RWPE2 (cell line): ENCODE measurements around the gene CEP112.

Experiments
- ATAC-seq: fragments of 200-7000 bp; cut with Tn5 transposase; 3 replicates; pipeline ENCODE4 v1.9.1; 2021; ENCODE audit warnings: low read depth
- DNase-seq: peaks from one replicate; pipeline ENCODE4 v3.0.0-alpha.2; 2020; ENCODE audit warnings: low spot score
- H3K27ac ChIP-seq: fragments of 450-650 bp; 2 replicates; pipeline ENCODE4 v1.5.1; 2017; ENCODE audit warnings: mild to moderate bottlenecking; ENCODE audit not compliant: poor library complexity, severe bottlenecking
- H3K27me3 ChIP-seq: fragments of 250-450 bp; sonication (Bioruptor Pico); 2 replicates; pipeline ENCODE4 v1.5.1; 2021; ENCODE audit warnings: mild to moderate bottlenecking, moderate library complexity; ENCODE audit not compliant: insufficient read depth, poor library complexity, severe bottlenecking
- H3K36me3 ChIP-seq: fragments of 250-450 bp; sonication (Bioruptor Pico); 2 replicates; pipeline ENCODE4 v1.5.1; 2020; ENCODE audit warnings: low read depth, mild to moderate bottlenecking, moderate library complexity
- H3K4me1 ChIP-seq: fragments of 250-450 bp; sonication (Bioruptor Pico); 2 replicates; pipeline ENCODE4 v1.5.1; 2021; ENCODE audit warnings: mild to moderate bottlenecking, moderate library complexity; ENCODE audit not compliant: insufficient read depth, poor library complexity, severe bottlenecking
- H3K4me3 ChIP-seq: fragments of 250-450 bp; sonication (Bioruptor Pico); 2 replicates; pipeline ENCODE4 v1.5.1; 2021; ENCODE audit warnings: mild to moderate bottlenecking, moderate library complexity; ENCODE audit not compliant: severe bottlenecking
- H3K9me3 ChIP-seq: fragments of 250-450 bp; sonication (Bioruptor Pico); 2 replicates; pipeline ENCODE4 v1.5.1; 2021; ENCODE audit warnings: mild to moderate bottlenecking, moderate library complexity; ENCODE audit not compliant: severe bottlenecking
- TF ChIP-seq, protein P1 (sequence below): fragments of 450-650 bp; IDR thresholded peaks from one replicate; pipeline ENCODE4 v1.5.1; 2017; ENCODE audit warnings: mild to moderate bottlenecking, moderate library complexity; ENCODE audit not compliant: poor library complexity, severe bottlenecking

The CEP112 gene

DNA sequence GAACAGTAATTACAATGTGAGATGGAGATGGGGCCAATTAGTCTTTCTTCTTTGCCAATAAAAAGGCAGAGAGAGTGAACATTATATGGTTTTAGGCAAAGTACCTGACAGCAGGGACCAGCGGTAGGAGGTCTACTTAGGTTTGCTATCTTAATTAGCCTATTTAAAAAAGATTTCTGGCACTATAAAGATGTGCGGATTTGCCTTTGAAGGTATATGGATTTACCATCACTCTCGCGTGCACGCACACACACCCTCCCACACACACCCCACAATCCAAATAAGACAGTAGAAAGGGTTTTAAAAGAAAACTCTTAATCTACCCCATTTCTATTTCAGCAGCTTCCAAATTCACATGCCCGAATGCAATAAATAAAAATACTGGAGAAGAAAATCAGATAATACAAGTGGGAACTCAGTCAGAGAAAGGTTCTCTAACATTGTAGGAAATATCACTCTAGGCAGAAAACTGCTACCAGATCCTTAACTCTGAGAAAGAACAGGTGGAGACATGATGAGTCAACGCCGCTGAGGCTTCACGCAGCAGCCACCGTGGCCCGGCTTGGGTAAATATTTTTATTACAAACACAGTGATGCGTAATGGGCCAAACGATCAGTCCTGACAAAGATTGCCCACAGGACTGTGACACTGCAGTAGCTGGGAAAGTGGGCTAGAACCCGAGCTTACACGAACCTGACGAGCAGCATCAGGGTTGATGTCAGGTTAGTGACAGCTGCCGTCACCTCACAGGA is 563.9 kb downstream of the CEP112 start:
- no peak for DNase-seq
- ATAC-seq: peak; percentile 94

GRCh38 chr17:65627108-65627507 is 564.8 kb downstream of the CEP112 start:
- DNase-seq: no peak
- no peaks in the 10 kb centered on the region for H3K36me3 ChIP-seq
- H3K4me1 ChIP-seq: no peaks in the 10 kb centered on the region
- no peak overlapping the region for H3K27ac ChIP-seq
- H3K4me3 ChIP-seq: no peak overlapping the region
- TF ChIP-seq, protein P1, sequence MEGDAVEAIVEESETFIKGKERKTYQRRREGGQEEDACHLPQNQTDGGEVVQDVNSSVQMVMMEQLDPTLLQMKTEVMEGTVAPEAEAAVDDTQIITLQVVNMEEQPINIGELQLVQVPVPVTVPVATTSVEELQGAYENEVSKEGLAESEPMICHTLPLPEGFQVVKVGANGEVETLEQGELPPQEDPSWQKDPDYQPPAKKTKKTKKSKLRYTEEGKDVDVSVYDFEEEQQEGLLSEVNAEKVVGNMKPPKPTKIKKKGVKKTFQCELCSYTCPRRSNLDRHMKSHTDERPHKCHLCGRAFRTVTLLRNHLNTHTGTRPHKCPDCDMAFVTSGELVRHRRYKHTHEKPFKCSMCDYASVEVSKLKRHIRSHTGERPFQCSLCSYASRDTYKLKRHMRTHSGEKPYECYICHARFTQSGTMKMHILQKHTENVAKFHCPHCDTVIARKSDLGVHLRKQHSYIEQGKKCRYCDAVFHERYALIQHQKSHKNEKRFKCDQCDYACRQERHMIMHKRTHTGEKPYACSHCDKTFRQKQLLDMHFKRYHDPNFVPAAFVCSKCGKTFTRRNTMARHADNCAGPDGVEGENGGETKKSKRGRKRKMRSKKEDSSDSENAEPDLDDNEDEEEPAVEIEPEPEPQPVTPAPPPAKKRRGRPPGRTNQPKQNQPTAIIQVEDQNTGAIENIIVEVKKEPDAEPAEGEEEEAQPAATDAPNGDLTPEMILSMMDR: no peak
- H3K9me3 ChIP-seq: no peaks in the 10 kb centered on the region
- no peaks in the 10 kb centered on the region for H3K27me3 ChIP-seq
- no peak for ATAC-seq

More for the DNA sequence above, 563.9 kb downstream of the CEP112 start:
- H3K4me3 ChIP-seq: no peak overlapping the region
- H3K9me3 ChIP-seq: no peaks in the 10 kb centered on the region
- TF ChIP-seq, protein P1: no peak
- H3K4me1 ChIP-seq: no peaks in the 10 kb centered on the region
- no peaks in the 10 kb centered on the region for H3K36me3 ChIP-seq
- no peaks in the 10 kb centered on the region for H3K27me3 ChIP-seq
- H3K27ac ChIP-seq: no peak overlapping the region

GRCh38 chr17:65626451-65626850 is 565.5 kb downstream of the CEP112 start:
- no peak for DNase-seq
- H3K4me1 ChIP-seq: no peaks in the 10 kb centered on the region
- H3K27ac ChIP-seq: no peak overlapping the region
- no peak for ATAC-seq
- no peak overlapping the region for H3K4me3 ChIP-seq
- TF ChIP-seq, protein P1: no peak
- H3K27me3 ChIP-seq: no peaks in the 10 kb centered on the region
- H3K36me3 ChIP-seq: no peaks in the 10 kb centered on the region
- H3K9me3 ChIP-seq: no peaks in the 10 kb centered on the region

DNA sequence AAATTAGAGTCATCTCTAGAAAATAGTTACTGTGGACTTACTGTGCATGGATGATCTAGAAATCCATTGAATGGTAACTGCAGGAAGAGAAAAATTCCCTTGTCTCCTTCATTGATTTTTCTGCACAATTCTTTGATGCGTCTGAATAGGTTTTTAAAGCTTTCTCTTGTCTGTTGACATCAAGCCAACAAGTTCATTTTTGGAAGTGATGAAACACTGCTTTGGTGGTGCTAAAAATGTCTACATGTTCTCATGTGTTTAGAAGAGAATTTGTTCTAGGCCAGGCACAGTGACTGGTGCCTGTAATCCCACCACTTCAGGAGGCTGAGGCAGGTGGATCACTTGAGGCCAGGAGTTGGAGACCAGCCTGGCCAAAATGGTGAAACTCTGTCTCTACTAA is 573.4 kb downstream of the CEP112 start:
- Histone ChIP-seq H3K27me3 (no peaks in the 10 kb centered on the region), H3K9me3 (no peaks in the 10 kb centered on the region), H3K4me1 (no peaks in the 10 kb centered on the region), H3K36me3 (no peaks in the 10 kb centered on the region), H3K4me3 (no peak overlapping the region), H3K27ac (no peak overlapping the region)
- ATAC-seq (no peak), DNase-seq (no peak)
- TF ChIP-seq, protein P1: no peak

DNA sequence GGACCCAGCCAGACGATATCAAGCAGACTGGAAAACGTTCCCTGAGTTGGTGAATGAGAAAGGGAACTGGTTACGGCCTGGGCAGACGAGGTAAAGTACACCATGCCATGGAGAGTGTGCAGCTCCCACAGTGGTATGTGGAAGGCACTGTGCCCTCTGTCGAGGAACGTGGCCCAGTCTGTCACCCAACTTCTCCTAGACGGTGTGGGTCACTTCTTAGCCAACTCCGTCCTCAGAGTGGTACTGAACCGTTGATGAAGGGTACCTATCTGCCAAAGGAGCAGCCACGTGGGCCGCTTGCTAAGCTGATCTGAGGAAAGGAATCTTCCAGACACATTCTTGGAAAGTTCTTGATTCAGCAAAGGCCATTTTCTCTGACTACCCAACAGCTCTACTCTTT is 574.4 kb downstream of the CEP112 start:
- TF ChIP-seq, protein P1: no peak
- ATAC-seq (no peak), DNase-seq (no peak)
- Histone ChIP-seq H3K4me1 (no peaks in the 10 kb centered on the region), H3K27ac (no peak overlapping the region), H3K9me3 (no peaks in the 10 kb centered on the region), H3K4me3 (no peak overlapping the region), H3K27me3 (no peaks in the 10 kb centered on the region), H3K36me3 (no peaks in the 10 kb centered on the region)
